ENCODE results near the gene PACC1. TPM values are rescaled to one million over a fixed set of nuclear protein-coding genes. Genes with fewer than 3 reads are reported as not detected.

The PACC1 gene
- total RNA-seq, 3 donors from 2014 or later = 13.2 to 16.4 (median 14.9) TPM

- no peaks in the 10 kb centered on the region for H3K36me3 Mint-ChIP-seq (ENCODE audit: insufficient read depth)
- H3K9me3 Mint-ChIP-seq = no peaks in the 10 kb centered on the region
- peaks cover 2% of the 10 kb centered on the region for H3K27me3 Mint-ChIP-seq (ENCODE audit: low read depth)
- peaks cover 20% of the 10 kb centered on the region for H3K4me1 Mint-ChIP-seq (ENCODE audit: low read depth)
- ATAC-seq (no peak), DNase-seq (no peak)
- no peak overlapping the region for H3K4me3 Mint-ChIP-seq
Observed at GRCh38 chr1:212430955-212431394, 16.3 kb upstream of the PACC1 start.

GRCh38 chr1:212430416-212430815, 15.7 kb upstream of the PACC1 start:
- no peaks in the 10 kb centered on the region for H3K9me3 Mint-ChIP-seq
- ATAC-seq (no peak), DNase-seq (no peak)
- H3K27me3 Mint-ChIP-seq (ENCODE audit: low read depth) = peaks cover 2% of the 10 kb centered on the region
- no peaks in the 10 kb centered on the region for H3K36me3 Mint-ChIP-seq (ENCODE audit: insufficient read depth)
- peaks cover 19% of the 10 kb centered on the region for H3K4me1 Mint-ChIP-seq (ENCODE audit: low read depth)
- H3K4me3 Mint-ChIP-seq = no peak overlapping the region

GRCh38 chr1:212428496-212428895, 13.8 kb upstream of the PACC1 start:
- Mint-ChIP-seq H3K9me3 (no peaks in the 10 kb centered on the region), H3K27me3 (ENCODE audit: low read depth) (peaks cover 2% of the 10 kb centered on the region)
- ATAC-seq = no peak

GRCh38 chr1:212423879-212424278, 9.2 kb upstream of the PACC1 start:
- ATAC-seq (no peak), DNase-seq (no peak)
- Mint-ChIP-seq H3K4me1 (ENCODE audit: low read depth) (no peaks in the 10 kb centered on the region), H3K9me3 (no peaks in the 10 kb centered on the region), H3K4me3 (no peak overlapping the region), H3K36me3 (ENCODE audit: insufficient read depth) (no peaks in the 10 kb centered on the region), H3K27me3 (ENCODE audit: low read depth) (peaks cover 2% of the 10 kb centered on the region)

More at GRCh38 chr1:212428496-212428895, 13.8 kb upstream of the PACC1 start:
- DNase-seq = no peak
- Mint-ChIP-seq H3K4me3 (no peak overlapping the region), H3K4me1 (ENCODE audit: low read depth) (peaks cover 11% of the 10 kb centered on the region), H3K36me3 (ENCODE audit: insufficient read depth) (no peaks in the 10 kb centered on the region)

GRCh38 chr1:212421165-212421564, 6.5 kb upstream of the PACC1 start:
- no peaks in the 10 kb centered on the region for H3K4me1 Mint-ChIP-seq (ENCODE audit: low read depth)
- no peaks in the 10 kb centered on the region for H3K9me3 Mint-ChIP-seq
- ATAC-seq (no peak), DNase-seq (no peak)
- no peak overlapping the region for H3K4me3 Mint-ChIP-seq
- no peaks in the 10 kb centered on the region for H3K27me3 Mint-ChIP-seq (ENCODE audit: low read depth)
- H3K36me3 Mint-ChIP-seq (ENCODE audit: insufficient read depth) = no peaks in the 10 kb centered on the region

GRCh38 chr1:212415107-212415841, 588 bp upstream of the PACC1 start:
- Mint-ChIP-seq H3K4me1 (ENCODE audit: low read depth) (peaks cover 23% of the 10 kb centered on the region), H3K36me3 (ENCODE audit: insufficient read depth) (peaks cover 3% of the 10 kb centered on the region), H3K27me3 (ENCODE audit: low read depth) (no peaks in the 10 kb centered on the region), H3K4me3 (peak overlapping the region; percentile 99), H3K9me3 (no peaks in the 10 kb centered on the region)
- ATAC-seq (no peak), DNase-seq (no peak)

- H3K4me1 Mint-ChIP-seq (ENCODE audit: low read depth) = peaks cover 23% of the 10 kb centered on the region
Observed at GRCh38 chr1:212413902-212414327, 771 bp downstream of the PACC1 start.

GRCh38 chr1:212412374-212412773, 2.3 kb downstream of the PACC1 start:
- no peaks in the 10 kb centered on the region for H3K27me3 Mint-ChIP-seq (ENCODE audit: low read depth)
- DNase-seq (no peak), ATAC-seq (no peak)
- H3K4me1 Mint-ChIP-seq (ENCODE audit: low read depth) = peaks cover 23% of the 10 kb centered on the region
- peak overlapping the region; percentile 99 for H3K4me3 Mint-ChIP-seq
- no peaks in the 10 kb centered on the region for H3K9me3 Mint-ChIP-seq
- peaks cover 23% of the 10 kb centered on the region for H3K36me3 Mint-ChIP-seq (ENCODE audit: insufficient read depth)

More at GRCh38 chr1:212413902-212414327, 771 bp downstream of the PACC1 start:
- DNase-seq (no peak), ATAC-seq (peak in 1 of 2 donors; percentile 2)
- Mint-ChIP-seq H3K9me3 (no peaks in the 10 kb centered on the region), H3K36me3 (ENCODE audit: insufficient read depth) (peaks cover 16% of the 10 kb centered on the region), H3K4me3 (peak overlapping the region; percentile 99), H3K27me3 (ENCODE audit: low read depth) (no peaks in the 10 kb centered on the region)

GRCh38 chr1:212410231-212410820, 4.4 kb downstream of the PACC1 start:
- no peaks in the 10 kb centered on the region for H3K27me3 Mint-ChIP-seq (ENCODE audit: low read depth)
- peaks cover 22% of the 10 kb centered on the region for H3K4me1 Mint-ChIP-seq (ENCODE audit: low read depth)
- H3K4me3 Mint-ChIP-seq = no peak overlapping the region
- DNase-seq (no peak), ATAC-seq (no peak)
- peaks cover 29% of the 10 kb centered on the region for H3K36me3 Mint-ChIP-seq (ENCODE audit: insufficient read depth)
- H3K9me3 Mint-ChIP-seq = no peaks in the 10 kb centered on the region

- DNase-seq (no peak), ATAC-seq (no peak)
- Mint-ChIP-seq H3K9me3 (no peaks in the 10 kb centered on the region), H3K4me1 (ENCODE audit: low read depth) (peaks cover 7% of the 10 kb centered on the region), H3K36me3 (ENCODE audit: insufficient read depth) (peaks cover 36% of the 10 kb centered on the region), H3K27me3 (ENCODE audit: low read depth) (no peaks in the 10 kb centered on the region), H3K4me3 (no peak overlapping the region)
Observed at GRCh38 chr1:212402666-212403321, 11.9 kb downstream of the PACC1 start.

GRCh38 chr1:212401838-212402582, 12.7 kb downstream of the PACC1 start:
- Mint-ChIP-seq H3K9me3 (peaks cover 1% of the 10 kb centered on the region), H3K4me3 (no peak overlapping the region), H3K27me3 (ENCODE audit: low read depth) (no peaks in the 10 kb centered on the region), H3K4me1 (ENCODE audit: low read depth) (peaks cover 7% of the 10 kb centered on the region), H3K36me3 (ENCODE audit: insufficient read depth) (peaks cover 37% of the 10 kb centered on the region)
- DNase-seq (no peak), ATAC-seq (no peak)

- H3K36me3 Mint-ChIP-seq (ENCODE audit: insufficient read depth) = peaks cover 39% of the 10 kb centered on the region
- H3K4me3 Mint-ChIP-seq = no peak overlapping the region
- DNase-seq = no peak
- H3K4me1 Mint-ChIP-seq (ENCODE audit: low read depth) = peaks cover 7% of the 10 kb centered on the region
- H3K27me3 Mint-ChIP-seq (ENCODE audit: low read depth) = no peaks in the 10 kb centered on the region
- no peak for ATAC-seq
- H3K9me3 Mint-ChIP-seq = peaks cover 6% of the 10 kb centered on the region
Observed at GRCh38 chr1:212401042-212401441, 13.6 kb downstream of the PACC1 start.

- Mint-ChIP-seq H3K36me3 (ENCODE audit: insufficient read depth) (peaks cover 32% of the 10 kb centered on the region), H3K9me3 (peaks cover 6% of the 10 kb centered on the region), H3K4me1 (ENCODE audit: low read depth) (peaks cover 10% of the 10 kb centered on the region), H3K4me3 (no peak overlapping the region), H3K27me3 (ENCODE audit: low read depth) (no peaks in the 10 kb centered on the region)
- DNase-seq (no peak), ATAC-seq (no peak)
Observed at GRCh38 chr1:212397171-212397570, 17.5 kb downstream of the PACC1 start.

GRCh38 chr1:212396638-212397037, 18.0 kb downstream of the PACC1 start:
- H3K27me3 Mint-ChIP-seq (ENCODE audit: low read depth) = no peaks in the 10 kb centered on the region
- DNase-seq (no peak), ATAC-seq (no peak)
- H3K36me3 Mint-ChIP-seq (ENCODE audit: insufficient read depth) = peaks cover 34% of the 10 kb centered on the region
- H3K9me3 Mint-ChIP-seq = peaks cover 8% of the 10 kb centered on the region
- no peak overlapping the region for H3K4me3 Mint-ChIP-seq
- H3K4me1 Mint-ChIP-seq (ENCODE audit: low read depth) = peaks cover 9% of the 10 kb centered on the region

All from activated T-cell treated with anti-CD3 and anti-CD28 coated beads, Interleukin-2, amount 50 U/mL, for 4 hours (primary cell).